ENCODE results near the gene MGMT. TPM values are rescaled to one million over a fixed set of nuclear protein-coding genes. Genes with fewer than 3 reads are reported as not detected.
A peak's percentile ranks its signal among the peaks of the same experiment; 100 is the strongest.
"Not testable (repeated sequence)": the region's sequence is repeated elsewhere in the genome, so short reads cannot be mapped to it uniquely, and the experiment has no call there.

MGMT gene
- 10 to 100 TPM; 26.9 to 27.7 TPM for total RNA-seq

DNA sequence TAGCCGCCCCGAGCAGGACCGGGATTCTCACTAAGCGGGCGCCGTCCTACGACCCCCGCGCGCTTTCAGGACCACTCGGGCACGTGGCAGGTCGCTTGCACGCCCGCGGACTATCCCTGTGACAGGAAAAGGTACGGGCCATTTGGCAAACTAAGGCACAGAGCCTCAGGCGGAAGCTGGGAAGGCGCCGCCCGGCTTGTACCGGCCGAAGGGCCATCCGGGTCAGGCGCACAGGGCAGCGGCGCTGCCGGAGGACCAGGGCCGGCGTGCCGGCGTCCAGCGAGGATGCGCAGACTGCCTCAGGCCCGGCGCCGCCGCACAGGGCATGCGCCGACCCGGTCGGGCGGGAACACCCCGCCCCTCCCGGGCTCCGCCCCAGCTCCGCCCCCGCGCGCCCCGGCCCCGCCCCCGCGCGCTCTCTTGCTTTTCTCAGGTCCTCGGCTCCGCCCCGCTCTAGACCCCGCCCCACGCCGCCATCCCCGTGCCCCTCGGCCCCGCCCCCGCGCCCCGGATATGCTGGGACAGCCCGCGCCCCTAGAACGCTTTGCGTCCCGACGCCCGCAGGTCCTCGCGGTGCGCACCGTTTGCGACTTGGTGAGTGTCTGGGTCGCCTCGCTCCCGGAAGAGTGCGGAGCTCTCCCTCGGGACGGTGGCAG, at the start of gene MGMT:
Gene MGMT, plus strand, starts transcription at position 539 of the 656 bp plus-strand sequence.
- H3K9me3 Mint-ChIP-seq: no peaks in the 10 kb centered on the region
- peak within 1 kb of the TSS; percentile 68 to 85 for H3K27ac Mint-ChIP-seq
- H3K36me3 Mint-ChIP-seq: peaks cover 0 to 6% of the 10 kb centered on the region in 2 donors
- DNase-seq (ENCODE audit: low spot score in 2 of 2) (peak; percentile 94 to 96), ATAC-seq (peak; percentile 96 to 98)

DNA sequence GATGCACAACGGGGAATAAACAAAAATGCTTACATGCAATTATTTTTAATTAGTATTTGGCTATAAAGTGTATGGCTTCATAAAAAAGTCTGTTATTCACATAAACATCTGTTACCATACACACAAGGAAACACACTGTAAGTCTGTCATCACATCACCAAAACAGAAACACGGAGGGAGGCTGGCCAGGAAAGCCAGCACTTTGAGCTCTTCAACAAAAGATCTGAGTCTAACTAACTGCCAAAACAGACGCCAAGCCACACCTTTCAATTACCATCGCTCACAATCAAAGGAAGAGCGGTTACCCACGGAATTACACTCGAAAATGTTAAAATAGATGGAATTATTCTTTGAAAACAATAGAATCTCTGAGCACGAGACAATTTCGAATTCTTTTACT, 49.2 kb upstream of the MGMT start:
- no peak for ATAC-seq
- H3K27ac Mint-ChIP-seq: no peak overlapping the region
- DNase-seq (ENCODE audit: low spot score in 2 of 2): no peak
- no peaks in the 10 kb centered on the region for H3K9me3 Mint-ChIP-seq
- no peaks in the 10 kb centered on the region for H3K36me3 Mint-ChIP-seq

DNA sequence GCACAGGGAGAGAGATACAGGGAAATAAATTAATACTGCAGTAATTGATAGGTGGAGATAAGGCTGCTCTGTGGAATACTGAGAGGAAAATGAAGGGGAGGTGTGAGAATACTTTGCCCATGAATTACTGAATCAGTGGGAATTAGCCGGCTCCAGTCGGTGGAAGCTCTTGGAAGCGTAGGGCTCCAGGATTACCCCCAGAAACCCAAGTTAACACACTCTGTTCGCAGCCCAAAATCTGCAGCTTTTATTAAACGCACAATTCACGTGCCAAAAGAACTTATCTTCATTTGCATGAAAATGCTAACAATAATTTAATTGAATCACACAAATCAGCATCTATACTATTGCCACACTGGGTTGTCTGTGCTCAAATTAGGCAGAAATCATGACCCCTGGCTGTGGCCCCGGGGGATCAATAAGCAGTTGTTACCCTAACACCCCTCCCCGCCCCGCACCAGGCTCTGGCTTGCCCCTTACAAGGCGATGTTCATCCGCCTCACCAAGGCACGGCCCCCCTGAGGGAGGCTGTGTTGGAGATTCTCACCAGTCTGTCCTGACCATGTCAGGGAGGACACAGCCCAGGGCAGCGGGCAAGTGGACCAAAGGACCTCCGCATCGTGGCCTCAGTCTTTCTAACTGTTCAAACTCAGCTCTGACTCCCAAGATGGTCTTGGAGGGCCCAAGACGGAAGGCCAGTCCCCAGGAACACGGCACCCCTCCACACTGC, 48.4 kb upstream of the MGMT start:
- Mint-ChIP-seq H3K36me3 (no peaks in the 10 kb centered on the region), H3K9me3 (no peaks in the 10 kb centered on the region), H3K27ac (no peak overlapping the region)
- no peak for ATAC-seq
- no peak for DNase-seq (ENCODE audit: low spot score in 2 of 2)

DNA sequence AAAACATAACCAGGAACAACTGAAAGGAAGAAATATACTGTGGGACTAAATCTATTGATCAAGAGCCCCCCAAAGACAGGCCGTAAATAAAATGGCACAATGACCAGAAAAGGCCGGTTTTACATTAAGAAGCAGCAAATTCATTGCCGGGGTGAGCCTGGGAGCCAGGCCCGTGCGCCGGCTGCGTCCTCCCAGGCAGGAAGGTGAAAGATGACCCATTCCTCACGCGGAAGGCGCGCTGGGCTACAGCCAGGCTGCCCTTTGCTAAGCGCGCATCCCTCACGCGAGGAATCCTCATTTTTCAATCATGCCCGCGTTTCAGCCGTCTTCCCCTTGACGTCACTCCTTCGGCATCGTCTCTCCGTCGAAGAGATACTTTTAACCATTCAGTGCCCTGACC, 47.6 kb upstream of the MGMT start:
- no peak for DNase-seq (ENCODE audit: low spot score in 2 of 2)
- Mint-ChIP-seq H3K36me3 (no peaks in the 10 kb centered on the region), H3K9me3 (no peaks in the 10 kb centered on the region), H3K27ac (no peak overlapping the region)
- ATAC-seq: no peak

DNA sequence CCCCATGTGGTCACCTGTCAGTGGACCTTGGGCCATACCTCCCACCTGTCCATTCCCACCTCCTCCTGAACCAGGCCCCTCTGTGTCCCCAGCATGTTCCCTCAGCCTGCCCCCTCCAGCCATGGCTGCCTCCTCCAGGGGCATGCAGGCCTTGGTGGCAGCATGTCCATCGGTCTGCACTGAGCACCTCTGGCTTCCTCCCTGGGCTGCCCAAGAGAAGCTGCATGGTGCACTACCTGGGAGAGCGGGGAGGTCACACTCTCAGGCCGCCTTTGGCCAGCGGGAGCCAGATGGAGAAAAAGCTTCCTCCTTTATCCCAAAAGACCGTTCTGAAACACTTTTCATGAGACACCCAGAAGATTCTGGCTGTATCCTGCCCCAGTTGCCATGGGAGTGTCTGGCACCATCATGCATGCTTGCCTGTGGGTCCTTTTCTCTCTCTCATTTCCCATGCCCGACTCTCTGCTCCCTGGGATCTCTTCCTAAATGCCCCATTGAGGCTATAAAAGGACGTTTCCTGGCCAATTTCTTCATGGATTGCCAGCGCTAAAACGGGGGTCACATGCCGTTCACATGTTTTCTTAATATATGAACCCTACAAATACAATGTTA, 45.5 kb upstream of the MGMT start:
- Mint-ChIP-seq H3K9me3 (no peaks in the 10 kb centered on the region), H3K27ac (no peak overlapping the region), H3K36me3 (no peaks in the 10 kb centered on the region)
- ATAC-seq (no peak), DNase-seq (ENCODE audit: low spot score in 2 of 2) (no peak)

DNA sequence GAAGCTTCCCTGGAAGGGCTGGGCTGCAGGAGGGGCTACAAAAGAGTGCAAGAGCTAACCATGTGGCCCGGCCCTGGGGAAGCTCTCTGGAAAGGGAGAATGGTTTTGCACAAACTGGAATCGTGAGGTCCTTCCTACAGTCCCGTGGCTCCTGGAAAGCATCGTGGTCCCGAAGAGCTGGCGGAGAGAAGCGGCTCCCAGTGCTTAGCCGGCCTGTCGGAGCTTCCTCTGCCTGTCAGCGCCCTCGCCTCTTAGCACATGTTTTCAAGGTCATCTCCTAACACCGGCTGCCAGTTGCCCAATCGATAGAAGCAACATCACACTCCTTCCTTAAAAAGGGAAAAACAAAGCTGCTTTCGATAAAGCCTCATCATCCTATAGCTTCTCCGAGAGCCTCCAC, 42.1 kb upstream of the MGMT start:
- ATAC-seq (no peak), DNase-seq (ENCODE audit: low spot score in 2 of 2) (no peak)
- Mint-ChIP-seq H3K36me3 (no peaks in the 10 kb centered on the region), H3K27ac (no peak overlapping the region), H3K9me3 (no peaks in the 10 kb centered on the region)

DNA sequence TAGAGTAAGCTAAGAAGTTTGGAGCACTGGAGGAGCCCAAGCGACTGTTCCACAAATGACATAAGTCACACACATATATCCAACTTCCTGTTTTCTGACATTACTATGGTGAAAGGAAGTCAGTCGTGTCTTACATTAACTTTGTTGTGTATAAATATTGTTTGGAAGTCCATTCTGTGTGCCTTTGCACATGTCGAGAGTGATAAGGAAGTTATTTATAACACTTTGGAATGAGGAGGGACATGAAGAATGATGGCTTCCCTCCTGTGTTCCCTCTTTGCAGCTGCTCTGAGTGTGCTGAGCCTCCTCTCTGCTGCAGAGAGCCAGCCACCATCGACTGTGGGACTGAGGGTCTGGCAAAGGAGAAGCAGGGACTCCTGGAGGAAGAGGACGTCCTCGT, 40.4 kb upstream of the MGMT start:
- Mint-ChIP-seq H3K9me3 (no peaks in the 10 kb centered on the region), H3K36me3 (no peaks in the 10 kb centered on the region), H3K27ac (no peak overlapping the region)
- DNase-seq (ENCODE audit: low spot score in 2 of 2) (no peak), ATAC-seq (no peak)

- ATAC-seq: no peak
- Mint-ChIP-seq H3K9me3 (no peaks in the 10 kb centered on the region), H3K36me3 (no peaks in the 10 kb centered on the region), H3K27ac (no peak overlapping the region)
- DNase-seq (ENCODE audit: low spot score in 2 of 2): no peak
Observed at GRCh38 chr10:129433266-129433665, 33.8 kb upstream of the MGMT start.

- H3K27ac Mint-ChIP-seq; H3K36me3 Mint-ChIP-seq; H3K9me3 Mint-ChIP-seq; ATAC-seq; DNase-seq (ENCODE audit: low spot score in 2 of 2): not testable (repeated sequence)
Observed at GRCh38 chr10:129435724-129436123, 31.3 kb upstream of the MGMT start.

DNA sequence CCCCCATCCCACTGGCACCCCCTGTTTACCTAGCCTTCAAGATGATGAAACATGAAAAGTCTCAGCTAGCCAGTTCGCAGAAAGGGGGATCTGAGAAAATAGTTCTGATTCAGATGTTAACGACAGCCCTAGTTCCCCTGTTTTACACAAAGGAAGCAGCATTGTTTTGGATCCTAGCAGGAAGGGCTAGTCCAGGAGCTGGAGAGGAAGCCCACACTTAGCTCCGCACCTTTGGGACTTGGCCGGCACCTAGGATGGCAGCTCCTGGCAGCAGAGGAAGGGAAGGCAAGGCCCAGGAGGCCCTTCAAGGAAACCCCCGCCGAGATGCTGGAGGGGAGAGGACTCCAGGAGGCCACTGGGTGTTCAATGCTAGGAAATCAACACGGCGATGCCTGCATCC, 29.0 kb upstream of the MGMT start:
- H3K36me3 Mint-ChIP-seq: no peaks in the 10 kb centered on the region
- no peak for DNase-seq (ENCODE audit: low spot score in 2 of 2)
- H3K27ac Mint-ChIP-seq: no peak overlapping the region
- no peak for ATAC-seq
- no peaks in the 10 kb centered on the region for H3K9me3 Mint-ChIP-seq

DNA sequence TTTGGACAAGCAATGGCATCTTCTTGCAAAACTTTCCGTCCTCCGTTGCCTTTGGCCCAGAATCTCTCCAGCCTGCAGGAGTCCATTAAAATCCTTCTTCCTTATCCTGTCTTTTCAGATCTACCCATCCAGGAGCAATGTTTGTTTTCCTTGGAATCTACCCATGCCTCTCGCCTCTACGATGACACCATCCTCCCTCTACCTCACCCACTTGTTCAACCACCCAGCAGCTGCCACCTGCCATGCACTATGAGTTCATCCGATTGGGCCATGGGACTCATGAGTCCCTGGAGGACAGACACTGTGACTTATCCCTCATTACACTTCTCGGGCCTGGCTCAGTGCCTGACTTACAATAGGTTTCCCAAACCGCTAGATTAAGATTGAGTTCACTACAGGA, 26.8 kb upstream of the MGMT start:
- DNase-seq (ENCODE audit: low spot score in 2 of 2) (no peak), ATAC-seq (no peak)
- Mint-ChIP-seq H3K27ac (no peak overlapping the region), H3K36me3 (no peaks in the 10 kb centered on the region), H3K9me3 (no peaks in the 10 kb centered on the region)

DNA sequence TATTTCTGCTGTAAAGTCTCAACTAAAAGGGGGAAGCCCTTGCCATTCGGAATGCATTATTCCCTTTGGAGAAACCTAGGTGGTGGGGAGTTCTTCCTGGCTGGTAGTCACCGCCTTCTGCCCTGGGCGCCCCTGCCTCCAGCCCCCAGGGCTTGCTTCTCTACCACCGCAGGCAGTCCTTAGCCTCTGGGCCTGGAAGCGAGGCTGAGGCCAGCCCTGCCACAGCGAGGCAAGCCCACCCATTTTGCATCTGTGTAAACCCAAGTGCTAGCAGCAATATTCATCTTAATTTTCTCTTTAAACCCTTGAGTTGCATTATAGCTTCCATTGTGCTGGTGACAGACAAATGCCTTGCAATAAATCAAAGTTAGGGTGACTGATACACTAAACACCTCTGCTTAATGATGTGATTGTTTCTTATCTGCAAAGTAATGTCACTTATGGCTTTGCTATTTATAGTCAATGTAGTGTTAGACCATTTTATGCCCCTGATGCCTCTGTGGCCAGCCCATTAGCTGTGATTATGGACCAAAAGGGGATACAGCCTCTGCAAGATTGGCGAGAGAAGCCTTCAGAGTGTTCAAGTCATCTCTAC, 26.2 kb upstream of the MGMT start:
- DNase-seq (ENCODE audit: low spot score in 2 of 2) (no peak), ATAC-seq (no peak)
- Mint-ChIP-seq H3K27ac (no peak overlapping the region), H3K36me3 (no peaks in the 10 kb centered on the region), H3K9me3 (no peaks in the 10 kb centered on the region)

DNA sequence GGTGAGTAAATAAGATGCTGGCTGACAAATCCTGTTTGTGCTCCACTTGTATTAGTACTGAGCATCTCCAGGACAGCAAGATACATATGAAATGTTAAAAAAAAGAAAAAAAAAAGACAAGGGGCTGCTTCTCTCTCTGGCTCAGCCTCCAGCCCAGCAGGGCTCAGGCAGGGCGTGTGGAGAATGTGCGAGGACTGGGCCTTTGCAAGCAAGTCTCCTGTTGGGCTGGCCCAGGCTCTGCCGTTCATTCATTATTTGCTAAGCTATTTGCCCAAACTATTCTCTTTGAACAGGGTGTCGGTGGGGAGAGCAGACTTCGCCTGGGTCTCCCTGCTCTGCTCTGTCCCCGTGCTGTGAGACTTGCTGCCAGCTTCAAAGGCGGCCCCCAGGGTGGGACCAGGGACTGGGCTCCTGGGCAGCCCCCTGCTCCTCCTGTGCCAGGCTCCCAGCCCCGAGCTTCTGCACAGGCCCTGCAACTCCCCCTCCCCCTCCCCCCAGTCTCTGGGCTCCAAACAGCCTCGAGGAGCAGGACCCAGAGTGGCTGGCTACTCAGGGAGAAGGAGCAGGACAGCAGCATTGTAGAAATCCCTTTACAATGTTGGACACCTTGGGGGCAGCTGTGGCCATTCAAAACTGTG, 25.6 kb upstream of the MGMT start:
- no peaks in the 10 kb centered on the region for H3K9me3 Mint-ChIP-seq
- ATAC-seq (no peak), DNase-seq (ENCODE audit: low spot score in 2 of 2) (no peak)
- H3K27ac Mint-ChIP-seq: no peak overlapping the region
- no peaks in the 10 kb centered on the region for H3K36me3 Mint-ChIP-seq

DNA sequence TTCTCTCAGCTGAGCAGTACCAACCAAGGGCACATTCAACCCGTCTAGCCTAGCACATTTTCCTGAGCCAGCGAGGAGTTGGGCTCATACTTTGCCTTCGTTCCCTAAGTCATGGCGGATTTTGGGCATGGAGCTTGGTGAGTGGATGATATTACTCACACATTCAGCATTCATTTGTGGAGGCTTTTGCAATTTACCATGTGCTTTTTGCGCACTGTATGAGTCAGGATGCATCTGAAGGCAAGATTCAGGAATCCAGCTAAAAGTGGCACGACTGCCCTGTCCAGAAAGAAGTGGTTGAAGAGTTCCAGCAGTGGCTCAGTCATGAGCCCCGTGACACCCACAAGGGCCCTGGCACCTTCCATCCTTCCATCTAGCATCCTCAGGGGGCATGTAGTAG, 24.2 kb upstream of the MGMT start:
- H3K36me3 Mint-ChIP-seq: no peaks in the 10 kb centered on the region
- no peak for DNase-seq (ENCODE audit: low spot score in 2 of 2)
- no peak for ATAC-seq

DNA sequence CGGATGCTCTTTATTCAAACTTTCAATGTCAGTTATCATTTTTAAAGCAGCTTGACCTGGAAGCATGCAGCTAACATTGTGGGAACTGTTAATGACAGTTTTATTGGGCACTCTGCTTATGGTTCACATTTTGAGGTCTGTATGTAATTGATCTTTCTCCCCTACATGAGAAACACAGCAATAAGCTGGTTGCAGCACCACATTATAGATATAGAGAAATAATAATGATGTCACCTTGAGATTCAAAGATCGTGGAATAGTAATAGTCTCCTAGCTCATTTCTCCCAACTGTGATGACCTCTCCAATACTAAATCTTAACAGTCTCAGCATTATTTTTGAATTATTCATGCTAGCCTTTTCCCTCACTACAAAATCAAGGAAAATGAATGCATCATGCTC, 22.7 kb upstream of the MGMT start:
- no peak for ATAC-seq
- DNase-seq (ENCODE audit: low spot score in 2 of 2): no peak
- Mint-ChIP-seq H3K27ac (no peak overlapping the region), H3K9me3 (no peaks in the 10 kb centered on the region), H3K36me3 (no peaks in the 10 kb centered on the region)

More for the DNA sequence above, 24.2 kb upstream of the MGMT start:
- Mint-ChIP-seq H3K27ac (no peak overlapping the region), H3K9me3 (no peaks in the 10 kb centered on the region)

- DNase-seq (ENCODE audit: low spot score in 2 of 2): no peak
- Mint-ChIP-seq H3K9me3 (no peaks in the 10 kb centered on the region), H3K27ac (no peak overlapping the region), H3K36me3 (no peaks in the 10 kb centered on the region)
- ATAC-seq: no peak
Observed at GRCh38 chr10:129445436-129446182, 21.4 kb upstream of the MGMT start.

All from activated naive CD4-positive, alpha-beta T cell treated with anti-CD3 and anti-CD28 coated beads, Interleukin-2, amount 50 U/mL, for 72 hours (primary cell).